GM04504 (cell line): Measurements from ENCODE around the gene CTSH.
"Not testable (repeated sequence)": the region's sequence is repeated elsewhere in the genome, so short reads cannot be mapped to it uniquely, and the experiment has no call there.

Experiments
- DNase-seq: peaks from one replicate; pipeline ENCODE4 v3.0.0-alpha.2; 2012; ENCODE audit warnings: low read depth

CTSH gene

GRCh38 chr15:78880242-78880533, 64.7 kb downstream of the CTSH start:
- no peak for DNase-seq

GRCh38 chr15:78879517-78880241, 65.2 kb downstream of the CTSH start:
- DNase-seq = no peak

GRCh38 chr15:78878356-78878755, 66.5 kb downstream of the CTSH start:
- no peak for DNase-seq

- DNase-seq = not testable (repeated sequence)
Measured at GRCh38 chr15:78876954-78877353, 67.9 kb downstream of the CTSH start.

- no peak for DNase-seq
Measured at GRCh38 chr15:78875107-78875914, 69.5 kb downstream of the CTSH start.

GRCh38 chr15:78873793-78874765, 70.8 kb downstream of the CTSH start:
- no peak for DNase-seq

GRCh38 chr15:78872972-78873792, 71.7 kb downstream of the CTSH start:
- DNase-seq = peak; percentile 79

GRCh38 chr15:78872155-78872971, 72.5 kb downstream of the CTSH start, which contains the start of gene MORF4L1:
TSS of gene MORF4L1 (plus strand) at chr15:78872890. CDS start at chr15:78873018, 128 bp downstream.
- peak; percentile 87 for DNase-seq

GRCh38 chr15:78871483-78872127, 73.2 kb downstream of the CTSH start:
- not testable (repeated sequence) for DNase-seq
